Astrocyte (in vitro differentiated cells and primary cell): ENCODE data around the gene TRIM73. TPM values are rescaled to one million over a fixed set of nuclear protein-coding genes. Genes with fewer than 3 reads are reported as not detected.
A peak's percentile ranks its signal among the peaks of the same experiment; 100 is the strongest.
"Not testable (repeated sequence)": the region's sequence is repeated elsewhere in the genome, so short reads cannot be mapped to it uniquely, and the experiment has no call there.

Source experiments
- DNase-seq: peaks from one replicate; pipeline ENCODE4 v3.0.0-alpha.2; 2010; ENCODE audit warnings: low read depth
- FAIRE-seq: peaks from 2 replicates; lab custom pipeline; 2011; peaks lifted over from hg19 to GRCh38; lab: Jason Lieb, UNC
- H2AFZ ChIP-seq: 2 replicates; pipeline ENCODE4 v1.6.0; 2012; ENCODE audit warnings: low read depth, low read length, inconsistent platforms
- H3K27ac ChIP-seq: 2 replicates; pipeline ENCODE4 v1.5.1; 2011; ENCODE audit warnings: low read depth, low read length, inconsistent platforms
- H3K27me3 ChIP-seq: 2 replicates; pipeline ENCODE4 v1.6.0; 2011; ENCODE audit warnings: low read length, inconsistent platforms; ENCODE audit not compliant: insufficient read depth
- H3K36me3 ChIP-seq: 2 replicates; pipeline ENCODE4 v1.5.1; 2011; ENCODE audit warnings: low read length, inconsistent platforms; ENCODE audit not compliant: insufficient read depth
- H3K4me1 ChIP-seq: 2 replicates; pipeline ENCODE4 v1.5.1; 2011; ENCODE audit warnings: low read length, inconsistent platforms; ENCODE audit not compliant: insufficient read depth
- H3K4me2 ChIP-seq: 2 replicates; pipeline ENCODE4 v1.6.0; 2012; ENCODE audit warnings: low read length, inconsistent platforms
- H3K4me3 ChIP-seq: 2 replicates; pipeline ENCODE4 v1.5.1; 2011; ENCODE audit warnings: low read depth, mild to moderate bottlenecking, low read length, inconsistent platforms; ENCODE audit not compliant: insufficient read depth
- H3K79me2 ChIP-seq: 2 replicates; pipeline ENCODE4 v1.6.0; 2012; ENCODE audit warnings: mild to moderate bottlenecking, low read length, inconsistent platforms; ENCODE audit not compliant: insufficient read depth
- H3K9ac ChIP-seq: 2 replicates; pipeline ENCODE4 v1.6.0; 2012; ENCODE audit warnings: mild to moderate bottlenecking, low read length, inconsistent platforms
- H3K9me3 ChIP-seq: 2 replicates; pipeline ENCODE4 v1.5.1; 2012; ENCODE audit warnings: low read depth, mild to moderate bottlenecking, low read length, inconsistent platforms; ENCODE audit not compliant: insufficient read depth
- H4K20me1 ChIP-seq: 2 replicates; pipeline ENCODE4 v1.6.0; 2012; ENCODE audit warnings: low read length, inconsistent platforms; ENCODE audit not compliant: insufficient read depth
- H3K27ac Mint-ChIP-seq: one replicate; pipeline ENCODE4 v1.8.0; 2021; ENCODE audit warnings: mild to moderate bottlenecking, mixed read lengths; ENCODE audit not compliant: unreplicated experiment
- H3K27me3 Mint-ChIP-seq: one replicate; pipeline ENCODE4 v1.8.0; 2021; ENCODE audit warnings: low read depth, mixed read lengths; ENCODE audit not compliant: unreplicated experiment
- H3K36me3 Mint-ChIP-seq: one replicate; pipeline ENCODE4 v1.8.0; 2021; ENCODE audit warnings: low read depth, mixed read lengths; ENCODE audit not compliant: unreplicated experiment
- H3K4me1 Mint-ChIP-seq: one replicate; pipeline ENCODE4 v1.8.0; 2021; ENCODE audit warnings: low read depth, mixed read lengths; ENCODE audit not compliant: unreplicated experiment
- H3K4me3 Mint-ChIP-seq: one replicate; pipeline ENCODE4 v1.8.0; 2021; ENCODE audit warnings: mild to moderate bottlenecking, moderate library complexity, mixed read lengths; ENCODE audit not compliant: unreplicated experiment
- H3K9me3 Mint-ChIP-seq: one replicate; pipeline ENCODE4 v1.8.0; 2021; ENCODE audit warnings: mild to moderate bottlenecking, mixed read lengths; ENCODE audit not compliant: unreplicated experiment
- total RNA-seq: library from RNA; stranded (reverse); gene quantifications from 2 replicates; pipeline ENCODE4 v1.2.1, GENCODE V29; 2021

TRIM73 gene
- total RNA-seq, 1 donor from 2014 or later: 6.9 TPM

DNA sequence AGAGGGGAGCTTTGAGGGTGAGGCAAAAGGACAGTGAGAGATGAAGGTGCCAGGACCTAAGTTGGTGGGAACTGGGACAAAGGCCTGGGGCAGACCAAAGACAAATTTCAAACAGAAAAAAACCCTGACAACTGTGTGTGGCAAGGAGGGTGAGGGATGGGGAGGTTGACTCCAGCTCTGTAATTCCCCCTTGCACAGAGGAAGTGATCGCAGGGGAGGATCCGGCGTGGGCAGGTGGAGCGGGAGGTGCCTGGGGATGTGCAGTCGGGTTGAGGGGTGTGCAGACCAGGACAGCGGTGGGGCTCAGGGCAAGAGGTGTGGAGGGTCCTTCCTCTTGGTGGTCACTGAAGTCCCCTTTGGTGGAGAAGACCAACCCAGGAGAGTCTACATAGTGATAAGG, 5.1 kb downstream of the TRIM73 start:
- H4K20me1 ChIP-seq, H3K4me3 Mint-ChIP-seq, H3K4me1 ChIP-seq, H3K9me3 ChIP-seq, H3K27ac ChIP-seq, H3K4me2 ChIP-seq, H3K9ac ChIP-seq, H3K4me3 ChIP-seq, H3K36me3 ChIP-seq, H2AFZ ChIP-seq, H3K9me3 Mint-ChIP-seq, H3K27me3 Mint-ChIP-seq, H3K27ac Mint-ChIP-seq, FAIRE-seq, H3K27me3 ChIP-seq, H3K36me3 Mint-ChIP-seq, H3K4me1 Mint-ChIP-seq, H3K79me2 ChIP-seq, DNase-seq: not testable (repeated sequence)

- H3K27ac ChIP-seq, FAIRE-seq, H3K4me3 Mint-ChIP-seq, H3K36me3 Mint-ChIP-seq, H3K4me3 ChIP-seq, H2AFZ ChIP-seq, H3K4me1 Mint-ChIP-seq, H3K9ac ChIP-seq, H3K79me2 ChIP-seq, H4K20me1 ChIP-seq, DNase-seq, H3K27ac Mint-ChIP-seq, H3K4me1 ChIP-seq, H3K36me3 ChIP-seq, H3K9me3 ChIP-seq, H3K27me3 Mint-ChIP-seq, H3K9me3 Mint-ChIP-seq, H3K4me2 ChIP-seq, H3K27me3 ChIP-seq: not testable (repeated sequence)
Measured at GRCh38 chr7:75403455-75404443, 8.3 kb downstream of the TRIM73 start.

DNA sequence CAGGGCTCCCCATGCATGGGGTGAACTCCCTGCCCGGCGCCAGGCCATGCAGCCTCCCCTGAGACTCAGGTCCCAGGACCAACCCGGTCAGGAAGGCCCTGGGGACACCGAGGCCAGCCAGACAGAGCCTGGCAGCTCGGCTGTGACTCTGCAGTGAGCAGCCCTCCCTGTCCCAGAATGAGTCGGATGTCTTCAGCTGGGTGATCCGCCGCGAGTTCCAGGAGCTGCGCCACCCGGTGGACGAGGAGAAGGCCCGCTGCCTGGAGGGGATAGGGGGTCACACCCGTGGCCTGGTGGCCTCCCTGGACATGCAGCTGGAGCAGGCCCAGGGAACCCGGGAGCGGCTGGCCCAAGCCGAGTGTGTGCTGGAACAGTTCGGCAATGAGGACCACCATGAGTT, 9.2 kb downstream of the TRIM73 start:
- DNase-seq, H2AFZ ChIP-seq, H4K20me1 ChIP-seq, H3K27ac ChIP-seq, H3K79me2 ChIP-seq, H3K27ac Mint-ChIP-seq, H3K27me3 Mint-ChIP-seq, H3K4me2 ChIP-seq, H3K36me3 ChIP-seq, H3K27me3 ChIP-seq, H3K4me1 ChIP-seq, H3K9me3 ChIP-seq, FAIRE-seq, H3K9me3 Mint-ChIP-seq, H3K4me3 Mint-ChIP-seq, H3K4me1 Mint-ChIP-seq, H3K4me3 ChIP-seq, H3K36me3 Mint-ChIP-seq, H3K9ac ChIP-seq: not testable (repeated sequence)

DNA sequence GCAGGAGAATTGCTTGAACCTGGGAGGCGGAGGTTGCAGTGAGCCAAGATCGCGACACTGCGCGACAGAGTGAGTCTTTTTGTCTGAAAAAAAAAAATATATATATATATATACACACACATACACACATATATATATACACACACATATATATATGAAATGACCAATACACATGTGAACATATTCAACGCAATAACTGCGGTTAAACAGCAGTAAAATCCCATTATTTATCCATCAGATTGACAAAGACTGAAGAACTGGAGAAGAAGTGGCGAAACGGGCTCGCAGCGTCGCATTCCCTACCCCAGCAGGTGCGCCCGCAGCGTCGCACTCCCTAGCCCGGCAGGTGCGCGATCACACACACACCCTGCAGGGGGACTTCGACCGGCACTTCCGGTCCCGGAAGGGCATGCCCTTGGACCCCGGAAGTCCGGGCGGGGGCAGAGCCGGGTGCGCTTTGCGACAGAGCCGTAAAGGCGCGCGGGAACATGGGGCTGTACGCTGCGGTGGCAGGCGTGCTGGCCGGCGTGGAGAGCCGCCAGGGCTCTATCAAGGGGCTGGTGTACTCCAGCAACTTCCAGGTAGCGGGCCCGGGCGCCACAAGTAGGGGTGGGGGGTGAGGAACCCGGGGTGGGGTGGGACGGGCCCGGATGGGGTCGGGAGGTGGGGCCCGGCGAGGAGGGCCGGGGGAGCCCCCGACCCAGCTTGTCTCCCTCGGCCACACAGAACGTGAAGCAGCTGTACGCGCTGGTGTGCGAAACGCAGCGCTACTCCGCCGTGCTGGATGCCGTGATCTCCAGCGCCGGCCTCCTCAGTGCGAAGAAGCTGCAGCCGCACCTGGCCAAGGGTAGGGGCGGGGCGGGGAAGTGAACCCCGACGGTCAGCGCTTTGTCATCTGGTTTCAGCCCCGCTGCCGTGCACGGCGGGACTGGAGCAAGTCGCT, 14.7 kb downstream of the TRIM73 start:
- H3K4me3 ChIP-seq, H3K27ac ChIP-seq, H3K4me1 Mint-ChIP-seq, H3K27me3 Mint-ChIP-seq, H3K4me2 ChIP-seq, H3K9me3 ChIP-seq, H3K4me3 Mint-ChIP-seq, H3K9ac ChIP-seq, H3K36me3 ChIP-seq, H3K9me3 Mint-ChIP-seq, H3K36me3 Mint-ChIP-seq, FAIRE-seq, H3K4me1 ChIP-seq, H3K79me2 ChIP-seq, H2AFZ ChIP-seq, H3K27me3 ChIP-seq, H4K20me1 ChIP-seq, DNase-seq: not testable (repeated sequence)
- peak overlapping the region; percentile 62 for H3K27ac Mint-ChIP-seq

DNA sequence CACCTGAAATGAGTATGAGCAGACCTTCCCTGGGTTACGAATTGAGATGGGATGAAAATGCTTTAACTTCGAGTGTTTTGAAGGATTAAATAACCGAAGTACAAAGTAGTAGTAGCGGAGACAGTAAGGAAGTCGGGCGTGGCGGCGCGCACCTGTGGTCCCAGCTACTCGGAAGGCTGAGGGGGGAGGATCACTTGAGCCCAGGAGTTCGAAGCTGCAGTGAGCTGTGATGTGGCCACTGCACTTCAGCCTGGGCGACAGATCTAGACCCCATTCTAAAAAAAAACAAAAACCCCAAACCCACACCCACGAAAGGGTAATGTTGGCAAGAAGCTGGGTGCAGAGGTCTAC, 15.4 kb downstream of the TRIM73 start:
- H3K27me3 Mint-ChIP-seq, H3K27ac Mint-ChIP-seq, H3K36me3 Mint-ChIP-seq, H3K4me3 Mint-ChIP-seq, H3K4me1 ChIP-seq, H2AFZ ChIP-seq, H3K4me1 Mint-ChIP-seq, H3K4me3 ChIP-seq, H3K36me3 ChIP-seq, H3K9me3 Mint-ChIP-seq, FAIRE-seq, H4K20me1 ChIP-seq, H3K27ac ChIP-seq, H3K79me2 ChIP-seq, H3K9ac ChIP-seq, H3K27me3 ChIP-seq, H3K9me3 ChIP-seq, H3K4me2 ChIP-seq, DNase-seq: not testable (repeated sequence)
